Loucy (cell line): ENCODE measurements around the gene THEMIS2.

Source experiments
- CTCF ChIP-seq: fragments of 200-600 bp; sonication (generic); conservative IDR thresholded peaks from 2 replicates; pipeline ENCODE4 v1.5.1; 2014; ENCODE audit warnings: mild to moderate bottlenecking, antibody characterized with exemption, low read length
- EZH2phosphoT487 ChIP-seq: fragments of 200-600 bp; IDR thresholded peaks from 2 replicates; pipeline ENCODE4 v1.6.1; 2018; ENCODE audit warnings: antibody characterized with exemption, mild to moderate bottlenecking, moderate library complexity, borderline replicate concordance

DNA sequence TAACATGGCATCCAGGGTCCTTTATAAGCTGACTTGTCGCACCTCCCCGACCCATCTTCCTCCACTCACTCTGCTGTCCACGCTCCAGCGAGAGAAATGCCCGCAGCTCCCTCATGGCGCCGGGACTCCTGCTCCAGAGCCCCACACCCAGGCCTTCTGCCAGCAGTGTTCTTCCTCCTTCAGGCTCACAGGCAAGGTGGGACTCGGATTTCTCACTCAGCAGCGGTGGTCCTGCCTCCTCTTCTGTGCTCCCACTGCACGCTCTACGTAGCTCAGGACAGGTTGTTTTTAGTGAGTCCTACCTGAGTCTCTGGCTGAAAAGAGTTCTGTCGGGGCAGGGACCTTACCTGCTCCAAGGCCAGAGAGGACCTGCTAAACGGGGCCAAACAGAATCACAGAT, 11.2 kb downstream of the THEMIS2 start:
- TF ChIP-seq EZH2phosphoT487 = no peak
- no peak for TF ChIP-seq CTCF
